H1 (cell line): ENCODE measurements around the gene PPP1R1C.

Source experiments
- CBX5 ChIP-seq: fragments of 300-800, 300-1000 bp; sonication (generic); IDR thresholded peaks from 2 replicates; pipeline ENCODE4 v1.7.1; 2016; ENCODE audit warnings: antibody characterized with exemption, low read length, low read depth
- CBX8 ChIP-seq: fragments of 300-800, 300-1000 bp; sonication (generic); IDR thresholded peaks from 2 replicates; pipeline ENCODE4 v1.7.1; 2016; ENCODE audit warnings: low read depth, low read length, borderline replicate concordance
- CEBPB ChIP-seq: IDR thresholded peaks from 2 replicates; pipeline ENCODE4 v1.6.1; 2012; ENCODE audit warnings: low read depth, low read length
- CREB1 ChIP-seq: IDR thresholded peaks from 2 replicates; pipeline ENCODE4 v1.6.1; 2012; ENCODE audit warnings: inconsistent platforms
- EP300 ChIP-seq, 2 experiments: IDR thresholded peaks; 1 replicate in 1 of 2; 2 replicates in 1 of 2; pipeline ENCODE4 v1.6.1; 2011 to 2012; ENCODE audit warnings: low read depth in 2 of 2, low read length in 2 of 2, mild to moderate bottlenecking in 2 of 2, borderline replicate concordance in 1 of 2, inconsistent platforms in 1 of 2, moderate library complexity in 1 of 2
- GABPA ChIP-seq: IDR thresholded peaks from 2 replicates; pipeline ENCODE4 v1.6.1; 2011; ENCODE audit warnings: mild to moderate bottlenecking, low read length, moderate library complexity, borderline replicate concordance; ENCODE audit not compliant: insufficient read depth
- SIN3A ChIP-seq, 2 experiments: IDR thresholded peaks in 1 of 2; conservative IDR thresholded peaks in 1 of 2; 2 replicates each; pipeline ENCODE4 v1.6.1; 2011 to 2012; ENCODE audit warnings: low read length in 2 of 2, improper control_type of control experiment in 1 of 2, low read depth in 1 of 2, mild to moderate bottlenecking in 1 of 2
- SP1 ChIP-seq: IDR thresholded peaks from 2 replicates; pipeline ENCODE4 v1.6.1; 2011; ENCODE audit warnings: low read depth, low read length
- ZNF274 ChIP-seq: IDR thresholded peaks from 2 replicates; pipeline ENCODE4 v1.7.0; 2012; ENCODE audit warnings: low read length, borderline replicate concordance; ENCODE audit errors: extremely low read depth
- TF ChIP-seq, protein P1 (sequence below): IDR thresholded peaks from 2 replicates; pipeline ENCODE4 v1.6.1; 2012; ENCODE audit warnings: inconsistent platforms
- TF ChIP-seq, protein P2 (sequence below), 3 experiments: IDR thresholded peaks; 1 replicate in 2 of 3; 2 replicates in 1 of 3; pipeline versions ENCODE4 v1.5.1 to v1.6.1; 2011; ENCODE audit warnings: low read length in 3 of 3, mild to moderate bottlenecking in 3 of 3, inconsistent platforms in 2 of 3, low read depth in 1 of 3, moderate library complexity in 1 of 3; ENCODE audit not compliant: insufficient read depth in 1 of 3; ENCODE audit errors: control extremely low read depth in 1 of 3

- TF ChIP-seq CBX5 (no peak), SIN3A (conservative IDR thresholded peaks at IDR 0.05 in 1 of 2, IDR thresholded peaks at IDR 0.05 in 1 of 2; ENCODE audit: low read depth in 1 of 2, low read length in 2 of 2) (no peak), CEBPB (no peak), GABPA (no peak), CREB1 (no peak), EP300 (IDR thresholded peaks at IDR 0.05; ENCODE audit: borderline replicate concordance in 1 of 2, low read depth in 2 of 2, low read length in 2 of 2) (no peak), CBX8 (no peak), SP1 (no peak), ZNF274 (no peak)
- TF ChIP-seq, protein P1, sequence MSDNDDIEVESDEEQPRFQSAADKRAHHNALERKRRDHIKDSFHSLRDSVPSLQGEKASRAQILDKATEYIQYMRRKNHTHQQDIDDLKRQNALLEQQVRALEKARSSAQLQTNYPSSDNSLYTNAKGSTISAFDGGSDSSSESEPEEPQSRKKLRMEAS, result no peak
- TF ChIP-seq, protein P2, sequence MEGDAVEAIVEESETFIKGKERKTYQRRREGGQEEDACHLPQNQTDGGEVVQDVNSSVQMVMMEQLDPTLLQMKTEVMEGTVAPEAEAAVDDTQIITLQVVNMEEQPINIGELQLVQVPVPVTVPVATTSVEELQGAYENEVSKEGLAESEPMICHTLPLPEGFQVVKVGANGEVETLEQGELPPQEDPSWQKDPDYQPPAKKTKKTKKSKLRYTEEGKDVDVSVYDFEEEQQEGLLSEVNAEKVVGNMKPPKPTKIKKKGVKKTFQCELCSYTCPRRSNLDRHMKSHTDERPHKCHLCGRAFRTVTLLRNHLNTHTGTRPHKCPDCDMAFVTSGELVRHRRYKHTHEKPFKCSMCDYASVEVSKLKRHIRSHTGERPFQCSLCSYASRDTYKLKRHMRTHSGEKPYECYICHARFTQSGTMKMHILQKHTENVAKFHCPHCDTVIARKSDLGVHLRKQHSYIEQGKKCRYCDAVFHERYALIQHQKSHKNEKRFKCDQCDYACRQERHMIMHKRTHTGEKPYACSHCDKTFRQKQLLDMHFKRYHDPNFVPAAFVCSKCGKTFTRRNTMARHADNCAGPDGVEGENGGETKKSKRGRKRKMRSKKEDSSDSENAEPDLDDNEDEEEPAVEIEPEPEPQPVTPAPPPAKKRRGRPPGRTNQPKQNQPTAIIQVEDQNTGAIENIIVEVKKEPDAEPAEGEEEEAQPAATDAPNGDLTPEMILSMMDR (IDR thresholded peaks at IDR 0.05; ENCODE audit: control extremely low read depth in 1 of 3, insufficient read depth in 1 of 3, low read depth in 1 of 3, low read length in 3 of 3), result no peak
Observed at GRCh38 chr2:182117196-182117595, 131.5 kb downstream of the PPP1R1C start.
